Osteoblast (primary cell): ENCODE measurements around the gene SH3BP5. TPM values are rescaled to one million over a fixed set of nuclear protein-coding genes. Genes with fewer than 3 reads are reported as not detected.

Experiments
- DNase-seq: peaks from one replicate; pipeline ENCODE4 v3.0.0; 2011; ENCODE audit warnings: low spot score, mixed read lengths; ENCODE audit not compliant: insufficient read length; ENCODE audit errors: missing footprints
- H2AFZ ChIP-seq: 2 replicates; pipeline ENCODE4 v1.6.0; 2011; ENCODE audit warnings: mild to moderate bottlenecking, low read length
- H3K27ac ChIP-seq: 2 replicates; pipeline ENCODE4 v1.5.1; 2011; ENCODE audit warnings: mild to moderate bottlenecking, low read depth, low read length, moderate library complexity
- H3K27me3 ChIP-seq: 2 replicates; pipeline ENCODE4 v1.6.0; 2012; ENCODE audit warnings: mild to moderate bottlenecking, control low read depth, inconsistent platforms, low read length, moderate library complexity; ENCODE audit not compliant: insufficient read depth
- H3K36me3 ChIP-seq: 2 replicates; pipeline ENCODE4 v1.5.1; 2011; ENCODE audit warnings: mild to moderate bottlenecking, low read length, control low read depth, moderate library complexity; ENCODE audit not compliant: insufficient read depth
- H3K4me1 ChIP-seq: 2 replicates; pipeline ENCODE4 v1.5.1; 2011; ENCODE audit warnings: mild to moderate bottlenecking, low read length, control low read depth, moderate library complexity; ENCODE audit not compliant: insufficient read depth
- H3K4me2 ChIP-seq: 2 replicates; pipeline ENCODE4 v1.6.0; 2011; ENCODE audit warnings: mild to moderate bottlenecking, low read length; ENCODE audit not compliant: insufficient read depth
- H3K4me3 ChIP-seq: fragments of 200-600 bp; sonication (generic); 3 replicates; pipeline ENCODE4 v1.5.1; 2012; ENCODE audit warnings: mild to moderate bottlenecking, low read length, inconsistent platforms; ENCODE audit not compliant: insufficient read depth
- H3K79me2 ChIP-seq: 2 replicates; pipeline ENCODE4 v1.6.0; 2012; ENCODE audit warnings: mild to moderate bottlenecking, low read length, control low read depth, inconsistent platforms; ENCODE audit not compliant: insufficient read depth
- H3K9me3 ChIP-seq: 2 replicates; pipeline ENCODE4 v1.5.1; 2011; ENCODE audit warnings: low read depth, low read length, control low read depth
- H4K20me1 ChIP-seq: 2 replicates; pipeline ENCODE4 v1.6.0; 2012; ENCODE audit warnings: mild to moderate bottlenecking, low read length, control low read depth; ENCODE audit not compliant: insufficient read depth
- CTCF ChIP-seq: IDR thresholded peaks from 2 replicates; pipeline ENCODE4 v1.5.1; 2011; ENCODE audit warnings: mild to moderate bottlenecking, low read depth, low read length, moderate library complexity; ENCODE audit errors: extremely low read depth
- total RNA-seq: library from RNA; depleted of rRNA; stranded (reverse); fragments of >200 nt; gene quantifications from 2 replicates; pipeline ENCODE4 v1.2.3, GENCODE V29; 2012

The SH3BP5 gene
- total RNA-seq, 1 donor, result 67.3 TPM

- no peaks in the 10 kb centered on the region for H4K20me1 ChIP-seq
- no peak overlapping the region for H2AFZ ChIP-seq
- peaks cover 2% of the 10 kb centered on the region for H3K4me1 ChIP-seq
- no peak overlapping the region for H3K4me2 ChIP-seq
- no peak for TF ChIP-seq CTCF
- no peak overlapping the region for H3K27ac ChIP-seq
- DNase-seq, result no peak
- H3K79me2 ChIP-seq, result no peaks in the 10 kb centered on the region
- H3K4me3 ChIP-seq, result no peak overlapping the region
- H3K27me3 ChIP-seq, result peaks cover 3% of the 10 kb centered on the region
- no peaks in the 10 kb centered on the region for H3K9me3 ChIP-seq
- no peaks in the 10 kb centered on the region for H3K36me3 ChIP-seq
Measured at GRCh38 chr3:15341030-15341726, 8.8 kb upstream of the SH3BP5 start.

GRCh38 chr3:15339786-15340215, 7.4 kb upstream of the SH3BP5 start:
- Histone ChIP-seq H2AFZ (no peak overlapping the region), H3K9me3 (no peaks in the 10 kb centered on the region), H3K4me1 (peaks cover 2% of the 10 kb centered on the region), H3K4me2 (no peak overlapping the region), H3K36me3 (no peaks in the 10 kb centered on the region), H3K79me2 (no peaks in the 10 kb centered on the region), H3K27me3 (peaks cover under 1% of the 10 kb centered on the region), H3K27ac (no peak overlapping the region), H3K4me3 (no peak overlapping the region), H4K20me1 (no peaks in the 10 kb centered on the region)
- peak; percentile 88 for DNase-seq
- no peak for TF ChIP-seq CTCF

- Histone ChIP-seq H4K20me1 (no peaks in the 10 kb centered on the region), H3K4me1 (peaks cover 2% of the 10 kb centered on the region), H3K4me3 (no peak overlapping the region), H3K27ac (no peak overlapping the region), H3K4me2 (no peak overlapping the region), H3K36me3 (no peaks in the 10 kb centered on the region), H2AFZ (no peak overlapping the region), H3K9me3 (no peaks in the 10 kb centered on the region), H3K27me3 (no peaks in the 10 kb centered on the region), H3K79me2 (no peaks in the 10 kb centered on the region)
- no peak for TF ChIP-seq CTCF
- DNase-seq, result no peak
Measured at GRCh38 chr3:15339001-15339400, 6.6 kb upstream of the SH3BP5 start.

GRCh38 chr3:15337963-15338362, 5.6 kb upstream of the SH3BP5 start:
- Histone ChIP-seq H3K36me3 (no peaks in the 10 kb centered on the region), H2AFZ (no peak overlapping the region), H3K27ac (no peak overlapping the region), H3K9me3 (no peaks in the 10 kb centered on the region), H3K4me1 (peaks cover 2% of the 10 kb centered on the region), H3K79me2 (no peaks in the 10 kb centered on the region), H3K27me3 (no peaks in the 10 kb centered on the region), H3K4me3 (no peak overlapping the region), H4K20me1 (no peaks in the 10 kb centered on the region), H3K4me2 (no peak overlapping the region)
- TF ChIP-seq CTCF, result no peak
- no peak for DNase-seq
